Body of pancreas (tissue), 4 donors: Measurements from ENCODE around the gene MGRN1.

Experiments
- POLR2A ChIP-seq, 3 donors: fragments of 450-650 bp; IDR thresholded peaks; one replicate each; pipeline ENCODE4 v1.6.1; 2016; ENCODE audit warnings: antibody characterized with exemption in 3 of 3, mild to moderate bottlenecking in 2 of 3
- TF ChIP-seq, protein P1 (sequence below), 7 experiments: fragments of 450-650 bp in 4 of 7; fragments of 200-600 bp in 3 of 7; sonication (generic) in 3 of 7; IDR thresholded peaks; one replicate each; pipeline ENCODE4 v1.5.1; 2016 to 2019; ENCODE audit warnings: antibody characterized with exemption in 7 of 7

DNA sequence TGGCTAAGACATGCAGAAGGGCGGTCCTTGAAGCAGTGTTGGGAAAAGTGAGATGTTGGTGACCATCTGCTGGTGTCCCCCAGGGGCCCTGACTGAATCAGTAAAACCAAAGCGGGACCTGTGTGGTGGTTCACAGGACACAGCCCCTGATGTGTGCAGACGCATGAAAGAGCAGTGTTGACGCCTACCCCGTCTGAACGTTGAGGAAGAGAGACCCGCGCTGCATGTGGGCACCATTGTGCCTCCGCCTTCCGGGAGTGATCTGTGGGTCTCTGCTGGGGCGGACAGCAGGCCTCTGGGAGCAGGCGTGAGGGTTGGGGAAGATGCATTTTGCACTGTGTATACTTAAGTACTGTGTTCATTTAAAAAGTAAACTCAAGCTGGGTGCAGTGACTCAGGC, 31.6 kb downstream of the MGRN1 start:
- TF ChIP-seq, protein P1, sequence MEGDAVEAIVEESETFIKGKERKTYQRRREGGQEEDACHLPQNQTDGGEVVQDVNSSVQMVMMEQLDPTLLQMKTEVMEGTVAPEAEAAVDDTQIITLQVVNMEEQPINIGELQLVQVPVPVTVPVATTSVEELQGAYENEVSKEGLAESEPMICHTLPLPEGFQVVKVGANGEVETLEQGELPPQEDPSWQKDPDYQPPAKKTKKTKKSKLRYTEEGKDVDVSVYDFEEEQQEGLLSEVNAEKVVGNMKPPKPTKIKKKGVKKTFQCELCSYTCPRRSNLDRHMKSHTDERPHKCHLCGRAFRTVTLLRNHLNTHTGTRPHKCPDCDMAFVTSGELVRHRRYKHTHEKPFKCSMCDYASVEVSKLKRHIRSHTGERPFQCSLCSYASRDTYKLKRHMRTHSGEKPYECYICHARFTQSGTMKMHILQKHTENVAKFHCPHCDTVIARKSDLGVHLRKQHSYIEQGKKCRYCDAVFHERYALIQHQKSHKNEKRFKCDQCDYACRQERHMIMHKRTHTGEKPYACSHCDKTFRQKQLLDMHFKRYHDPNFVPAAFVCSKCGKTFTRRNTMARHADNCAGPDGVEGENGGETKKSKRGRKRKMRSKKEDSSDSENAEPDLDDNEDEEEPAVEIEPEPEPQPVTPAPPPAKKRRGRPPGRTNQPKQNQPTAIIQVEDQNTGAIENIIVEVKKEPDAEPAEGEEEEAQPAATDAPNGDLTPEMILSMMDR (IDR thresholded peaks at IDR 0.05): no peak
- no peak for TF ChIP-seq POLR2A (IDR thresholded peaks at IDR 0.05)
